WTC11 (cell line): ENCODE data around the gene TMEM117. TPM values are rescaled to one million over a fixed set of nuclear protein-coding genes. Genes with fewer than 3 reads are reported as not detected.

ENCODE experiments used
- ATAC-seq: fragments of 200-7000 bp; cut with Tn5 transposase; 2 replicates; pipeline ENCODE4 v1.10.0; 2021; ENCODE audit warnings: mild to moderate bottlenecking, moderate library complexity
- CTCF ChIA-PET: fragments of 300-600 bp; sonication (Branson Sonifier 250); formaldehyde crosslinking; loops from one replicate; lab custom pipeline; 2021; ENCODE audit warnings: antibody characterized with exemption; lab: Charles Lee
- POLR2A ChIA-PET: fragments of 350-600 bp; sonication (Branson Sonifier 250); formaldehyde crosslinking; loops from one replicate; lab custom pipeline; 2021; ENCODE audit warnings: antibody characterized with exemption; lab: Charles Lee
- DNase-seq: peaks from one replicate; pipeline ENCODE4 v3.0.0; 2021; ENCODE audit warnings: low spot score
- H3K27ac Mint-ChIP-seq: 2 replicates; pipeline ENCODE4 v1.8.0; 2021; ENCODE audit warnings: mixed read lengths
- H3K27me3 Mint-ChIP-seq: 2 replicates; pipeline ENCODE4 v1.8.0; 2021; ENCODE audit warnings: low read depth, mild to moderate bottlenecking, moderate library complexity, mixed read lengths
- H3K36me3 Mint-ChIP-seq: 2 replicates; pipeline ENCODE4 v1.8.0; 2021; ENCODE audit warnings: mixed read lengths
- H3K4me1 Mint-ChIP-seq: 2 replicates; pipeline ENCODE4 v1.8.0; 2022; ENCODE audit warnings: mixed read lengths
- H3K4me3 Mint-ChIP-seq: 2 replicates; pipeline ENCODE4 v1.8.0; 2021; ENCODE audit warnings: mild to moderate bottlenecking, moderate library complexity, mixed read lengths
- H3K9me3 Mint-ChIP-seq: 2 replicates; pipeline ENCODE4 v1.8.0; 2021; ENCODE audit warnings: mixed read lengths
- CBFB ChIP-seq: sonication (generic); formaldehyde crosslinking; IDR thresholded peaks from 2 replicates; pipeline ENCODE4 v1.8.1; 2022; ENCODE audit warnings: mild to moderate bottlenecking, low read depth, missing genetic modification reagents
- FOXP1 ChIP-seq: sonication (generic); formaldehyde crosslinking; IDR thresholded peaks from 2 replicates; pipeline ENCODE4 v1.8.0; 2022; ENCODE audit warnings: missing genetic modification reagents, mild to moderate bottlenecking, moderate library complexity, borderline replicate concordance
- GRHL2 ChIP-seq: fragments of 250-450 bp; sonication (Bioruptor Pico); IDR thresholded peaks from 2 replicates; pipeline ENCODE4 v1.8.0; 2022; ENCODE audit warnings: mild to moderate bottlenecking, moderate library complexity; ENCODE audit not compliant: insufficient replicate concordance, severe bottlenecking
- PRDM15 ChIP-seq: sonication (generic); formaldehyde crosslinking; IDR thresholded peaks from 2 replicates; pipeline ENCODE4 v1.8.0; 2022; ENCODE audit warnings: missing genetic modification reagents
- SP1 ChIP-seq: sonication (generic); formaldehyde crosslinking; conservative IDR thresholded peaks from 2 replicates; pipeline ENCODE4 v1.8.1; 2022; ENCODE audit warnings: missing genetic modification reagents
- TEAD1 ChIP-seq: sonication (generic); formaldehyde crosslinking; IDR thresholded peaks from 2 replicates; pipeline ENCODE4 v1.8.0; 2022; ENCODE audit warnings: mild to moderate bottlenecking, missing genetic modification reagents
- TP53 ChIP-seq: sonication (generic); formaldehyde crosslinking; IDR thresholded peaks from 2 replicates; pipeline ENCODE4 v1.8.1; 2023; ENCODE audit warnings: mild to moderate bottlenecking, missing genetic modification reagents
- USF1 ChIP-seq: sonication (generic); formaldehyde crosslinking; IDR thresholded peaks from 2 replicates; pipeline ENCODE4 v1.8.0; 2022; ENCODE audit warnings: mild to moderate bottlenecking, missing genetic modification reagents
- ZNF232 ChIP-seq: sonication (generic); formaldehyde crosslinking; IDR thresholded peaks from 2 replicates; pipeline ENCODE4 v1.8.0; 2022; ENCODE audit warnings: mild to moderate bottlenecking, missing genetic modification reagents
- ZNF396 ChIP-seq: fragments of 250-450 bp; sonication (Bioruptor Pico); IDR thresholded peaks from 2 replicates; pipeline ENCODE4 v1.8.0; 2021; ENCODE audit warnings: mild to moderate bottlenecking, moderate library complexity, borderline replicate concordance
- ZNF512 ChIP-seq: sonication (generic); formaldehyde crosslinking; IDR thresholded peaks from 2 replicates; pipeline ENCODE4 v1.8.1; 2022; ENCODE audit warnings: missing genetic modification reagents, borderline replicate concordance
- total RNA-seq: library from RNA; stranded (reverse); gene quantifications from 3 replicates; pipeline ENCODE4 v1.2.3, GENCODE V29; 2021
- TF ChIP-seq, protein P1 (sequence below): sonication (generic); formaldehyde crosslinking; conservative IDR thresholded peaks from 2 replicates; pipeline ENCODE4 v1.8.1; 2023; ENCODE audit warnings: mild to moderate bottlenecking, low read depth, missing genetic modification reagents, moderate library complexity
- TF ChIP-seq, protein P2 (sequence below): sonication (generic); formaldehyde crosslinking; IDR thresholded peaks from 2 replicates; pipeline ENCODE4 v1.8.0; 2022; ENCODE audit warnings: mild to moderate bottlenecking, missing genetic modification reagents

Gene TMEM117
- total RNA-seq, 1 experiment from 2014 or later: 1.5 TPM

- H3K4me3 Mint-ChIP-seq: no peak overlapping the region
These were observed 283.1 kb downstream of the TMEM117 start for GRCh38 chr12:44118946-44119345.

GRCh38 chr12:44126806-44127205 is 290.9 kb downstream of the TMEM117 start:
- POLR2A ChIA-PET: no interaction called here
- no peak overlapping the region for H3K27ac Mint-ChIP-seq
- DNase-seq (no peak), ATAC-seq (no peak)
- H3K36me3 Mint-ChIP-seq: no peaks in the 10 kb centered on the region; the same call in 1 of the 2 replicates
- TF ChIP-seq, protein P1, sequence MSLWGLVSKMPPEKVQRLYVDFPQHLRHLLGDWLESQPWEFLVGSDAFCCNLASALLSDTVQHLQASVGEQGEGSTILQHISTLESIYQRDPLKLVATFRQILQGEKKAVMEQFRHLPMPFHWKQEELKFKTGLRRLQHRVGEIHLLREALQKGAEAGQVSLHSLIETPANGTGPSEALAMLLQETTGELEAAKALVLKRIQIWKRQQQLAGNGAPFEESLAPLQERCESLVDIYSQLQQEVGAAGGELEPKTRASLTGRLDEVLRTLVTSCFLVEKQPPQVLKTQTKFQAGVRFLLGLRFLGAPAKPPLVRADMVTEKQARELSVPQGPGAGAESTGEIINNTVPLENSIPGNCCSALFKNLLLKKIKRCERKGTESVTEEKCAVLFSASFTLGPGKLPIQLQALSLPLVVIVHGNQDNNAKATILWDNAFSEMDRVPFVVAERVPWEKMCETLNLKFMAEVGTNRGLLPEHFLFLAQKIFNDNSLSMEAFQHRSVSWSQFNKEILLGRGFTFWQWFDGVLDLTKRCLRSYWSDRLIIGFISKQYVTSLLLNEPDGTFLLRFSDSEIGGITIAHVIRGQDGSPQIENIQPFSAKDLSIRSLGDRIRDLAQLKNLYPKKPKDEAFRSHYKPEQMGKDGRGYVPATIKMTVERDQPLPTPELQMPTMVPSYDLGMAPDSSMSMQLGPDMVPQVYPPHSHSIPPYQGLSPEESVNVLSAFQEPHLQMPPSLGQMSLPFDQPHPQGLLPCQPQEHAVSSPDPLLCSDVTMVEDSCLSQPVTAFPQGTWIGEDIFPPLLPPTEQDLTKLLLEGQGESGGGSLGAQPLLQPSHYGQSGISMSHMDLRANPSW (CRISPR knock-in tag): no peak
- TF ChIP-seq, protein P2, sequence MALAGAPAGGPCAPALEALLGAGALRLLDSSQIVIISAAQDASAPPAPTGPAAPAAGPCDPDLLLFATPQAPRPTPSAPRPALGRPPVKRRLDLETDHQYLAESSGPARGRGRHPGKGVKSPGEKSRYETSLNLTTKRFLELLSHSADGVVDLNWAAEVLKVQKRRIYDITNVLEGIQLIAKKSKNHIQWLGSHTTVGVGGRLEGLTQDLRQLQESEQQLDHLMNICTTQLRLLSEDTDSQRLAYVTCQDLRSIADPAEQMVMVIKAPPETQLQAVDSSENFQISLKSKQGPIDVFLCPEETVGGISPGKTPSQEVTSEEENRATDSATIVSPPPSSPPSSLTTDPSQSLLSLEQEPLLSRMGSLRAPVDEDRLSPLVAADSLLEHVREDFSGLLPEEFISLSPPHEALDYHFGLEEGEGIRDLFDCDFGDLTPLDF (CRISPR knock-in tag): no peak
- TF ChIP-seq GRHL2 (CRISPR knock-in tag): no peak
- no peak for TF ChIP-seq ZNF512 (CRISPR knock-in tag)
- H3K27me3 Mint-ChIP-seq: no peaks in the 10 kb centered on the region
- peaks cover 18% of the 10 kb centered on the region for H3K9me3 Mint-ChIP-seq
- CTCF ChIA-PET: no interaction called here
- H3K4me1 Mint-ChIP-seq: peaks cover 5% of the 10 kb centered on the region
- no peak overlapping the region for H3K4me3 Mint-ChIP-seq

More at GRCh38 chr12:44118946-44119345, 283.1 kb downstream of the TMEM117 start:
- Mint-ChIP-seq H3K36me3 (peaks cover 8% of the 10 kb centered on the region; the same call in 1 of the 2 replicates), H3K9me3 (peaks cover 30% of the 10 kb centered on the region), H3K27me3 (no peaks in the 10 kb centered on the region), H3K27ac (no peak overlapping the region), H3K4me1 (no peaks in the 10 kb centered on the region; the same call in 1 of the 2 replicates)
- ChIA-PET CTCF (no interaction called here), POLR2A (no interaction called here)
- DNase-seq (no peak), ATAC-seq (no peak)
- no peak for TF ChIP-seq ZNF232 (CRISPR knock-in tag)
- no peak for TF ChIP-seq FOXP1
- TF ChIP-seq PRDM15: no peak
- no peak for TF ChIP-seq ZNF396 (CRISPR knock-in tag)
- TF ChIP-seq TP53: no peak
- no peak for TF ChIP-seq CBFB

DNA sequence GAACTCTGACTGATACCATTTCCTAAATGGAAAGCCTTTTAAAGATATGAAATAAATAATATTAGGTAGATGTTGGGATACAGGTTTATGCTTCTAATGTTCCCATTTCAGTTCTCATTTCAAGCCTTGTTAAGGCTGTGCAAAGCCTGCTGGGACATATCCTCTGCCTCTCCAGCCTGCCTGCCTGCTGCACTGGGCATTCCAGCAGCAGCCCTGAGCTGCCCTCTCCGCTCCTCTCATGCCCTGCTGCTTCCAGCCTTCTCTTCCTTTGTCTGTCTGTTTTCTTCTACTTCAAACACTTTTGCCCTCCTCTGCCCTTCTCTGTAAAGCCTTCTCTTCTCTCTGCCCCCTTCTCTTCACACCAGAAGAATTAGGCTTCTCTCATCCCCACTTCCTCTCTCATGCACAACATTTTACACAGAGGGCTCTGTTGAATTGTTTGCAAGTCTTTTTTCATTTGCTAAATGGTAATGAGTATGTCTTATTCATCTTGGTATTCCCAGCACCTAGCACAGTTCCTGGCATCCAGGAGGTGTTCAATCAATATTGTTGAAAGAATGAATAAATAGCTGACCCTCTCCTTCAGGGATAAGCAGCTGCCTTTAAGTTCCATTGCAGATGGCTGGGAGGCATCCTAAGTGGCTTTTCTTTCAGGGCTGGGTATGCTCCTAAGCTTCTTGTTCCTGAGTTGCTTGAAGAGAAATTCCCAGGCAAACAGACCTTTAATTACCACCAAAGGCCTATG is 292.3 kb downstream of the TMEM117 start:
- no peak for DNase-seq
- POLR2A ChIA-PET: interaction anchor here (0.6 to 0.7 kb wide), 2 partner anchors 111 to 1949 kb away, joined by 3 read pairs; no protein-coding TSS in a partner anchor
- peak overlapping the region; percentile 2; the same call in 1 of the 2 replicates for H3K27ac Mint-ChIP-seq
- no peaks in the 10 kb centered on the region for H3K27me3 Mint-ChIP-seq
- ATAC-seq: peak; percentile 69
- H3K36me3 Mint-ChIP-seq: no peaks in the 10 kb centered on the region
- H3K4me3 Mint-ChIP-seq: no peak overlapping the region
- CTCF ChIA-PET: interaction anchor here (1.0 kb wide), 1 partner anchor 113 kb away, joined by 3 read pairs; no protein-coding TSS in a partner anchor
- H3K4me1 Mint-ChIP-seq: peaks cover 5% of the 10 kb centered on the region
- peaks cover 9% of the 10 kb centered on the region for H3K9me3 Mint-ChIP-seq
- TF ChIP-seq SP1 (CRISPR knock-in tag) (no peak), USF1 (CRISPR knock-in tag) (no peak), TEAD1 (CRISPR knock-in tag) (no peak), PRDM15 (no peak)
